GM23338 (cell line): Measurements from ENCODE around the gene MMP17. TPM values are rescaled to one million over a fixed set of nuclear protein-coding genes. Genes with fewer than 3 reads are reported as not detected.

ENCODE experiments used
- ATAC-seq: fragments of 200-7000 bp; cut with Tn5 transposase; 3 replicates; pipeline ENCODE4 v1.9.1; 2020
- DNase-seq: peaks from one replicate; pipeline ENCODE4 v3.0.0-alpha.2; 2015; ENCODE audit warnings: low spot score
- H2AFZ ChIP-seq: fragments of 200-600 bp; sonication (generic); 2 replicates; pipeline ENCODE4 v1.8.0; 2016; ENCODE audit warnings: antibody characterized with exemption, mild to moderate bottlenecking, moderate library complexity
- H3F3A ChIP-seq: fragments of 200-600 bp; sonication (generic); replicated peaks from 2 replicates; pipeline ENCODE4 v1.8.0; 2017; ENCODE audit warnings: antibody characterized with exemption, mixed run types, low read depth
- H3K27ac ChIP-seq: fragments of 200-600 bp; sonication (generic); 2 replicates; pipeline ENCODE4 v1.6.1; 2016; ENCODE audit warnings: low read depth
- H3K27me3 ChIP-seq: fragments of 200-600 bp; sonication (generic); 2 replicates; pipeline ENCODE4 v1.8.0; 2016; ENCODE audit warnings: mild to moderate bottlenecking, mixed run types, moderate library complexity; ENCODE audit not compliant: insufficient read depth
- H3K36me3 ChIP-seq: fragments of 200-600 bp; sonication (generic); 2 replicates; pipeline ENCODE4 v1.8.0; 2016; ENCODE audit warnings: mild to moderate bottlenecking; ENCODE audit not compliant: insufficient read depth
- H3K4me1 ChIP-seq: fragments of 200-600 bp; sonication (generic); 2 replicates; pipeline ENCODE4 v1.8.0; 2016; ENCODE audit warnings: mild to moderate bottlenecking, moderate library complexity; ENCODE audit not compliant: insufficient read depth
- H3K4me2 ChIP-seq: fragments of 200-600 bp; sonication (generic); 2 replicates; pipeline ENCODE4 v1.7.1; 2017; ENCODE audit warnings: mixed run types
- H3K4me3 ChIP-seq: fragments of 200-600 bp; sonication (generic); 2 replicates; pipeline ENCODE4 v1.6.1; 2016; ENCODE audit warnings: mixed run types
- H3K79me2 ChIP-seq: fragments of 200-600 bp; sonication (generic); replicated peaks from 2 replicates; pipeline ENCODE4 v1.8.0; 2017; ENCODE audit warnings: mild to moderate bottlenecking; ENCODE audit not compliant: insufficient read depth
- H3K9me2 ChIP-seq: fragments of 200-600 bp; sonication (generic); 2 replicates; pipeline ENCODE4 v1.8.0; 2017; ENCODE audit not compliant: insufficient read depth
- H4K20me1 ChIP-seq: fragments of 200-600 bp; sonication (generic); replicated peaks from 2 replicates; pipeline ENCODE4 v1.8.0; 2017; ENCODE audit warnings: mild to moderate bottlenecking; ENCODE audit not compliant: insufficient read depth
- H3K27ac Mint-ChIP-seq: 2 replicates; pipeline ENCODE4 v1.8.0; 2020; ENCODE audit warnings: inconsistent platforms, mild to moderate bottlenecking, moderate library complexity, mixed read lengths
- H3K27me3 Mint-ChIP-seq: 3 replicates; pipeline ENCODE4 v1.8.0; 2022; ENCODE audit warnings: low read depth, mild to moderate bottlenecking, moderate library complexity, mixed read lengths, inconsistent platforms; ENCODE audit not compliant: insufficient read depth, poor library complexity
- H3K36me3 Mint-ChIP-seq: 3 replicates; pipeline ENCODE4 v1.8.0; 2021; ENCODE audit warnings: low read depth, mild to moderate bottlenecking, inconsistent platforms, moderate library complexity, mixed read lengths
- H3K4me1 Mint-ChIP-seq: 3 replicates; pipeline ENCODE4 v1.8.0; 2020; ENCODE audit warnings: mild to moderate bottlenecking, inconsistent platforms, mixed read lengths
- H3K4me3 Mint-ChIP-seq: 3 replicates; pipeline ENCODE4 v1.8.0; 2021; ENCODE audit warnings: moderate library complexity, mild to moderate bottlenecking, inconsistent platforms, mixed read lengths
- H3K9me3 Mint-ChIP-seq: 3 replicates; pipeline ENCODE4 v1.8.0; 2020; ENCODE audit warnings: moderate library complexity, mild to moderate bottlenecking, inconsistent platforms, mixed read lengths
- EZH2phosphoT487 ChIP-seq: fragments of 200-600 bp; sonication (generic); IDR thresholded peaks from one replicate; pipeline ENCODE4 v1.8.1; 2018; ENCODE audit warnings: antibody characterized with exemption; ENCODE audit not compliant: unreplicated experiment
- JUNB ChIP-seq: IDR thresholded peaks from one replicate; pipeline ENCODE4 v1.6.1; 2016; ENCODE audit warnings: antibody characterized with exemption; ENCODE audit not compliant: unreplicated experiment
- STAT1 ChIP-seq: IDR thresholded peaks from one replicate; pipeline ENCODE4 v1.6.1; 2016; ENCODE audit warnings: antibody characterized with exemption; ENCODE audit not compliant: unreplicated experiment
- ZNF114 ChIP-seq: fragments of 250-450 bp; sonication (Bioruptor Pico); IDR thresholded peaks from 2 replicates; pipeline ENCODE4 v1.5.0; 2020; ENCODE audit warnings: mild to moderate bottlenecking, moderate library complexity
- polyA plus RNA-seq: library from polyadenylated mRNA; unstranded; fragments of >200 nt; fragmentation: Nextera tagmentation; extraction: Ambion mirVana; gene quantifications from 2 replicates; pipeline ENCODE4 v1.2.1, GENCODE V29; 2016
- total RNA-seq: library from RNA; depleted of rRNA; stranded (reverse); fragments of >200 nt; shearing (Covaris generic); gene quantifications from 2 replicates; pipeline ENCODE4 v1.2.3, GENCODE V29; 2014
- TF ChIP-seq, protein P1 (sequence below): IDR thresholded peaks from 2 replicates; pipeline ENCODE4 v1.6.1; 2016; ENCODE audit warnings: antibody characterized with exemption
- TF ChIP-seq, protein P2 (sequence below), 2 experiments: fragments of 200-600 bp in 1 of 2; sonication (generic) in 1 of 2; conservative IDR thresholded peaks; 2 replicates each; pipeline versions ENCODE4 v1.5.1 to v1.6.1; 2016 to 2017; ENCODE audit warnings: antibody characterized with exemption in 2 of 2, low read depth in 2 of 2, mild to moderate bottlenecking in 2 of 2, moderate library complexity in 1 of 2
- TF ChIP-seq, protein P3 (sequence below): fragments of 250-450 bp; sonication (Bioruptor Pico); IDR thresholded peaks from 2 replicates; pipeline ENCODE4 v1.5.0; 2020; ENCODE audit warnings: mild to moderate bottlenecking, moderate library complexity

MMP17 gene
- total and polyA plus RNA-seq, 2 experiments from 2014 or later: 10.4 to 48.5 TPM

DNA sequence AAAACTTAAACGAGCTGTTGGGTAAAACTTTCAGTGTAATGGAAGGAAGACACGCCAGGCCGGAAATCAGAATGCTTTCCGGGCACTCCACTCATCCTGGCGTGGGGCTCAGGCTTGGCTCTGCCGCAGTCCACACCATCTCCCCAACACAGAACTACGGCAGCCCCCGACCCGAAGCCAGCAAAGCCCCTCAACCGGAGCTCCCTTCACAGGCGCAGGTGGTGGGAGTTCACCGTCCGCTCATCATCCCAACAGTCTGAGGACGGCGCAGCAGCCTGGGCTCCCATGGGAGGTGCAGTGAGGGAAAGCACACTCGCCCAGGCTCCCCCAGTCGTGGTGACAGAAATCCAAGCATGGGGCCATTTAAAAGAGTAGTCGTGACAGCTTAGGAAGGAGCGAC lies 11.0 kb upstream of the MMP17 start:
- no peak overlapping the region for H3K4me2 ChIP-seq
- no peaks in the 10 kb centered on the region for H3K36me3 ChIP-seq
- DNase-seq: no peak
- TF ChIP-seq JUNB (no peak), STAT1 (no peak), ZNF114 (CRISPR knock-in tag) (no peak), EZH2phosphoT487 (no peak)
- TF ChIP-seq, protein P1, sequence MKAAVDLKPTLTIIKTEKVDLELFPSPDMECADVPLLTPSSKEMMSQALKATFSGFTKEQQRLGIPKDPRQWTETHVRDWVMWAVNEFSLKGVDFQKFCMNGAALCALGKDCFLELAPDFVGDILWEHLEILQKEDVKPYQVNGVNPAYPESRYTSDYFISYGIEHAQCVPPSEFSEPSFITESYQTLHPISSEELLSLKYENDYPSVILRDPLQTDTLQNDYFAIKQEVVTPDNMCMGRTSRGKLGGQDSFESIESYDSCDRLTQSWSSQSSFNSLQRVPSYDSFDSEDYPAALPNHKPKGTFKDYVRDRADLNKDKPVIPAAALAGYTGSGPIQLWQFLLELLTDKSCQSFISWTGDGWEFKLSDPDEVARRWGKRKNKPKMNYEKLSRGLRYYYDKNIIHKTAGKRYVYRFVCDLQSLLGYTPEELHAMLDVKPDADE: no peak
- H3F3A ChIP-seq: no peaks in the 10 kb centered on the region
- Mint-ChIP-seq H3K27me3 (peaks cover 4% of the 10 kb centered on the region), H3K4me1 (peaks cover 9% of the 10 kb centered on the region), H3K36me3 (peaks cover 8% of the 10 kb centered on the region), H3K9me3 (peaks cover 17% of the 10 kb centered on the region), H3K27ac (no peak overlapping the region), H3K4me3 (no peak overlapping the region)
- H4K20me1 ChIP-seq: no peaks in the 10 kb centered on the region
- no peaks in the 10 kb centered on the region for H3K4me1 ChIP-seq
- H3K27me3 ChIP-seq: no peaks in the 10 kb centered on the region
- H3K4me3 ChIP-seq: no peak overlapping the region
- H3K9me2 ChIP-seq: no peaks in the 10 kb centered on the region
- no peaks in the 10 kb centered on the region for H3K79me2 ChIP-seq
- H3K27ac ChIP-seq: no peak overlapping the region
- peak overlapping the region; percentile 83 for H2AFZ ChIP-seq
- no peak; the same call in 2 of the 3 replicates for ATAC-seq

DNA sequence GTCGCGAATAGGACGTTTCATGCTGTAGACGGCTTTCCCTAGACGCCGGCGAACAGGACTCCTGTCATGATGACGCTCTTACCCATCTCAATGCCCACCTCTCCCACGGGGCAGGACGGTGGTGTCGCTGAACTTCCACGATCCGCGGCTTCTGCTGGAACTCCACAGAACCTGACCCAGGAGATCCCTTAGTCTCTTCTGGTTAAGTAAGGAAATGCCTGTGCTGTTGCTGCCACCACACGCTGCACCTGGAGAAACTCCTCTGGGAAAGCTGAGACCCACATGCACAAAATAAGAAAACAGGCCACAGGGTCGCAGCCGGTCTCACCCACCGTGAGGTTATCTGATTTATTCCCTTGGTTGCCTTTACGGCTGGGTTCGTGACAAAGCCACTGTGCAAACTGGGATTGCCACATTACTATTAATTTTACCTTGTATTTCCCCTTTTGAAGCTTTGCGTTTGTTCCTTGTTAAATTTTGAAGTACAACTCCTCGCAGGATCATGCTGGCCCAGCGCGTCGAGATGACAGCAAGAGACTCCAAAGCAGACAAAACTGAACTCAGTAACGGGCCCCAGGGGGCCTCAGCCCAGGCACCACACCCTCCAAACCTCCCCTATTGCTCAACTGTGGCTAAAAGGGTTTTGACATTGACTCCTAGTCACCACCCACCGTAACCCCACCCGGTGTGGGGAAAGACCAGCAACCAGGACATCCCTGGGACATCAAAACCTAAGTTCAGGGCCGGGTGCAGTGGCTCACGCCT lies 9.2 kb upstream of the MMP17 start:
- H3K79me2 ChIP-seq: no peaks in the 10 kb centered on the region
- Mint-ChIP-seq H3K27ac (no peak overlapping the region), H3K36me3 (no peaks in the 10 kb centered on the region; the same call in 2 of the 3 replicates), H3K27me3 (peaks cover 4% of the 10 kb centered on the region), H3K4me1 (peaks cover 9% of the 10 kb centered on the region), H3K9me3 (peaks cover 2% of the 10 kb centered on the region; the same call in 1 of the 3 replicates), H3K4me3 (no peak overlapping the region)
- no peak overlapping the region for H3K4me2 ChIP-seq
- TF ChIP-seq, protein P2, sequence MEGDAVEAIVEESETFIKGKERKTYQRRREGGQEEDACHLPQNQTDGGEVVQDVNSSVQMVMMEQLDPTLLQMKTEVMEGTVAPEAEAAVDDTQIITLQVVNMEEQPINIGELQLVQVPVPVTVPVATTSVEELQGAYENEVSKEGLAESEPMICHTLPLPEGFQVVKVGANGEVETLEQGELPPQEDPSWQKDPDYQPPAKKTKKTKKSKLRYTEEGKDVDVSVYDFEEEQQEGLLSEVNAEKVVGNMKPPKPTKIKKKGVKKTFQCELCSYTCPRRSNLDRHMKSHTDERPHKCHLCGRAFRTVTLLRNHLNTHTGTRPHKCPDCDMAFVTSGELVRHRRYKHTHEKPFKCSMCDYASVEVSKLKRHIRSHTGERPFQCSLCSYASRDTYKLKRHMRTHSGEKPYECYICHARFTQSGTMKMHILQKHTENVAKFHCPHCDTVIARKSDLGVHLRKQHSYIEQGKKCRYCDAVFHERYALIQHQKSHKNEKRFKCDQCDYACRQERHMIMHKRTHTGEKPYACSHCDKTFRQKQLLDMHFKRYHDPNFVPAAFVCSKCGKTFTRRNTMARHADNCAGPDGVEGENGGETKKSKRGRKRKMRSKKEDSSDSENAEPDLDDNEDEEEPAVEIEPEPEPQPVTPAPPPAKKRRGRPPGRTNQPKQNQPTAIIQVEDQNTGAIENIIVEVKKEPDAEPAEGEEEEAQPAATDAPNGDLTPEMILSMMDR (conservative IDR thresholded peaks at IDR 0.05; ENCODE audit: low read depth in 2 of 2): peak in 1 of 2 experiments; percentile 24; a peak in 2 of 4 replicates
- TF ChIP-seq, protein P3, sequence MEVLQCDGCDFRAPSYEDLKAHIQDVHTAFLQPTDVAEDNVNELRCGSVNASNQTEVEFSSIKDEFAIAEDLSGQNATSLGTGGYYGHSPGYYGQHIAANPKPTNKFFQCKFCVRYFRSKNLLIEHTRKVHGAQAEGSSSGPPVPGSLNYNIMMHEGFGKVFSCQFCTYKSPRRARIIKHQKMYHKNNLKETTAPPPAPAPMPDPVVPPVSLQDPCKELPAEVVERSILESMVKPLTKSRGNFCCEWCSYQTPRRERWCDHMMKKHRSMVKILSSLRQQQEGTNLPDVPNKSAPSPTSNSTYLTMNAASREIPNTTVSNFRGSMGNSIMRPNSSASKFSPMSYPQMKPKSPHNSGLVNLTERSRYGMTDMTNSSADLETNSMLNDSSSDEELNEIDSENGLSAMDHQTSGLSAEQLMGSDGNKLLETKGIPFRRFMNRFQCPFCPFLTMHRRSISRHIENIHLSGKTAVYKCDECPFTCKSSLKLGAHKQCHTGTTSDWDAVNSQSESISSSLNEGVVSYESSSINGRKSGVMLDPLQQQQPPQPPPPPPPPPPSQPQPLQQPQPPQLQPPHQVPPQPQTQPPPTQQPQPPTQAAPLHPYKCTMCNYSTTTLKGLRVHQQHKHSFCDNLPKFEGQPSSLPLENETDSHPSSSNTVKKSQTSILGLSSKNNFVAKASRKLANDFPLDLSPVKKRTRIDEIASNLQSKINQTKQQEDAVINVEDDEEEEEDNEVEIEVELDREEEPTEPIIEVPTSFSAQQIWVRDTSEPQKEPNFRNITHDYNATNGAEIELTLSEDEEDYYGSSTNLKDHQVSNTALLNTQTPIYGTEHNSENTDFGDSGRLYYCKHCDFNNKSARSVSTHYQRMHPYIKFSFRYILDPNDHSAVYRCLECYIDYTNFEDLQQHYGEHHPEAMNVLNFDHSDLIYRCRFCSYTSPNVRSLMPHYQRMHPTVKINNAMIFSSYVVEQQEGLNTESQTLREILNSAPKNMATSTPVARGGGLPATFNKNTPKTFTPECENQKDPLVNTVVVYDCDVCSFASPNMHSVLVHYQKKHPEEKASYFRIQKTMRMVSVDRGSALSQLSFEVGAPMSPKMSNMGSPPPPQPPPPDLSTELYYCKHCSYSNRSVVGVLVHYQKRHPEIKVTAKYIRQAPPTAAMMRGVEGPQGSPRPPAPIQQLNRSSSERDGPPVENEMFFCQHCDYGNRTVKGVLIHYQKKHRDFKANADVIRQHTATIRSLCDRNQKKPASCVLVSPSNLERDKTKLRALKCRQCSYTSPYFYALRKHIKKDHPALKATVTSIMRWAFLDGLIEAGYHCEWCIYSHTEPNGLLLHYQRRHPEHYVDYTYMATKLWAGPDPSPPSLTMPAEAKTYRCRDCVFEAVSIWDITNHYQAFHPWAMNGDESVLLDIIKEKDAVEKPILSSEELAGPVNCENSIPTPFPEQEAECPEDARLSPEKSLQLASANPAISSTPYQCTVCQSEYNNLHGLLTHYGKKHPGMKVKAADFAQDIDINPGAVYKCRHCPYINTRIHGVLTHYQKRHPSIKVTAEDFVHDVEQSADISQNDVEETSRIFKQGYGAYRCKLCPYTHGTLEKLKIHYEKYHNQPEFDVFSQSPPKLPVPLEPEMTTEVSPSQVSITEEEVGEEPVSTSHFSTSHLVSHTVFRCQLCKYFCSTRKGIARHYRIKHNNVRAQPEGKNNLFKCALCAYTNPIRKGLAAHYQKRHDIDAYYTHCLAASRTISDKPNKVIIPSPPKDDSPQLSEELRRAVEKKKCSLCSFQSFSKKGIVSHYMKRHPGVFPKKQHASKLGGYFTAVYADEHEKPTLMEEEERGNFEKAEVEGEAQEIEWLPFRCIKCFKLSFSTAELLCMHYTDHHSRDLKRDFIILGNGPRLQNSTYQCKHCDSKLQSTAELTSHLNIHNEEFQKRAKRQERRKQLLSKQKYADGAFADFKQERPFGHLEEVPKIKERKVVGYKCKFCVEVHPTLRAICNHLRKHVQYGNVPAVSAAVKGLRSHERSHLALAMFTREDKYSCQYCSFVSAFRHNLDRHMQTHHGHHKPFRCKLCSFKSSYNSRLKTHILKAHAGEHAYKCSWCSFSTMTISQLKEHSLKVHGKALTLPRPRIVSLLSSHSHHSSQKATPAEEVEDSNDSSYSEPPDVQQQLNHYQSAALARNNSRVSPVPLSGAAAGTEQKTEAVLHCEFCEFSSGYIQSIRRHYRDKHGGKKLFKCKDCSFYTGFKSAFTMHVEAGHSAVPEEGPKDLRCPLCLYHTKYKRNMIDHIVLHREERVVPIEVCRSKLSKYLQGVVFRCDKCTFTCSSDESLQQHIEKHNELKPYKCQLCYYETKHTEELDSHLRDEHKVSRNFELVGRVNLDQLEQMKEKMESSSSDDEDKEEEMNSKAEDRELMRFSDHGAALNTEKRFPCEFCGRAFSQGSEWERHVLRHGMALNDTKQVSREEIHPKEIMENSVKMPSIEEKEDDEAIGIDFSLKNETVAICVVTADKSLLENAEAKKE: no peak
- 0 out of 2 replicates have a peak overlapping the region, but pooled peaks have one; percentile 14 for H3K27ac ChIP-seq
- ATAC-seq (peak; percentile 41; the same call in 2 of the 3 replicates), DNase-seq (no peak)
- peak overlapping the region; percentile 38; the same call in 1 of the 2 replicates for H2AFZ ChIP-seq
- no peaks in the 10 kb centered on the region for H3K4me1 ChIP-seq
- no peaks in the 10 kb centered on the region for H3F3A ChIP-seq
- no peaks in the 10 kb centered on the region for H4K20me1 ChIP-seq
- no peaks in the 10 kb centered on the region for H3K27me3 ChIP-seq
- no peaks in the 10 kb centered on the region for H3K36me3 ChIP-seq
- no peaks in the 10 kb centered on the region for H3K9me2 ChIP-seq
- H3K4me3 ChIP-seq: no peak overlapping the region
